Activated CD4-positive, alpha-beta memory T cell treated with anti-CD3 and anti-CD28 coated beads for 36 hours (primary cell): ENCODE data around the gene HCFC1R1. TPM values are rescaled to one million over a fixed set of nuclear protein-coding genes. Genes with fewer than 3 reads are reported as not detected.

Experiments used
- CTCF ChIA-PET: fragments of 350-600 bp; sonication (Branson Sonifier 250); formaldehyde crosslinking; loops from one replicate; lab custom pipeline; 2021; ENCODE audit warnings: antibody characterized with exemption, inconsistent platforms; lab: Charles Lee
- POLR2A ChIA-PET: fragments of 350-600 bp; sonication (Branson Sonifier 250); formaldehyde crosslinking; loops from one replicate; lab custom pipeline; 2021; ENCODE audit warnings: antibody characterized with exemption; lab: Charles Lee
- DNase-seq: peaks from one replicate; pipeline ENCODE4 v3.0.0-alpha.2; 2020
- H3K27ac Mint-ChIP-seq: one replicate; pipeline ENCODE4 v1.8.0; 2021; ENCODE audit warnings: mixed read lengths
- H3K27me3 Mint-ChIP-seq: one replicate; pipeline ENCODE4 v1.8.0; 2021; ENCODE audit warnings: mixed read lengths
- H3K36me3 Mint-ChIP-seq: one replicate; pipeline ENCODE4 v1.8.0; 2021; ENCODE audit warnings: mixed read lengths
- H3K4me1 Mint-ChIP-seq: one replicate; pipeline ENCODE4 v1.8.0; 2021; ENCODE audit warnings: low read depth, mixed read lengths
- H3K4me3 Mint-ChIP-seq: one replicate; pipeline ENCODE4 v1.8.0; 2021; ENCODE audit warnings: mild to moderate bottlenecking, mixed read lengths
- H3K9me3 Mint-ChIP-seq: one replicate; pipeline ENCODE4 v1.8.0; 2021; ENCODE audit warnings: mixed read lengths
- intact Hi-C: fragments of 100-400 bp; cut with micrococcal nuclease; formaldehyde crosslinking; loops from one replicate; pipeline ENCODE4 v1.15.1; 2023
- total RNA-seq, 2 experiments: library from RNA; stranded (reverse); gene quantifications; one replicate each; pipeline ENCODE4 v1.2.3, GENCODE V29; 2021

HCFC1R1 gene
- total RNA-seq, 2 experiments from 2014 or later: 31.8 to 32.8 TPM

DNA sequence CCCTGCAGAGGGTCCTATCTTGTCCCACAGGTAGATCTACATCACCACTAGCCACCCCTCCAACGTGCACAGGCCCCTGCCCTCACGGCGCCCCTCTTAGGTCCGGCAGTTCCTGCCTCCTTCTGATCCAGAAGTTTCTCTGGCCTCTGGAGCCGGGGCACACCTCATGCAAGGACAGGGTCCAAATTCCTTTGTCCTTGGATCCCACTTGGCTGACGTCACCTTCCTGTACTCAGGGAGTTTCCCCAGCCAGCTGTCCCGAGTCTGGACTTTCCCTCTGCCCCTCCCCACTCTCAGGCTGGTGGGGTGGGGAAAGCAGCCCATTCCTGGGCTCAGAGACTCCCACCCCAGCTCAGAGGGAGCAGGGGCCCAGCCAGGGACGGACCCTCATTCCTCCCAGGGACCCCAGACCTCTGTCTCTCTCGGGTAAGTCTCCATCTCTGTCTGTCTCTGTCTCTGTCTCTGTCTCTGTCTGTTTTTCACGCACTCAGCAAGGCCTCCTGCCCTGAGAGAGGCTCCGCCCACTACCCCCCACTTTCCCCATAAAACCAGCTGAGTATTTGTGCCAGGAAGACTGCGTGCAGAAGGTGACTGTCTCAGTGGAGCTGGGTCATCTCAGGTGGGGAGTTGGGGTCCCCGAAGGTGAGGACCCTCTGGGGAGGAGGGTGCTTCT is 41.5 kb upstream of the HCFC1R1 start, which contains the start of gene IL32:
TSS of gene IL32 (plus strand) at position 572 of the 673 bp plus-strand sequence. CDS start 172 bp downstream, outside the sequence.
- Mint-ChIP-seq H3K4me3 (peak within 1 kb of the TSS; percentile 99), H3K36me3 (peaks cover 46% of the 10 kb centered on the region), H3K4me1 (peaks cover 67% of the 10 kb centered on the region), H3K27ac (peak within 1 kb of the TSS; percentile 100), H3K9me3 (no peaks in the 10 kb centered on the region), H3K27me3 (peaks cover 4% of the 10 kb centered on the region)
- ChIA-PET POLR2A (interaction anchor here (0.5 to 6.1 kb wide), 10 partner anchors 11 to 378 kb away, joined by 3 to 89 read pairs (median 4); partner anchors contain the start of genes NAA60, ZNF213, ZNF597 and ZSCAN10), CTCF (interaction anchor here (0.5 to 12.3 kb wide), 10 partner anchors 10 to 109 kb away, joined by 3 to 270 read pairs (median 4); no protein-coding TSS in a partner anchor)
- intact Hi-C loops: loop anchor here (1.0 kb wide), 1 partner anchor 10 kb away; no protein-coding TSS in a partner anchor
- peak; percentile 87 for DNase-seq

DNA sequence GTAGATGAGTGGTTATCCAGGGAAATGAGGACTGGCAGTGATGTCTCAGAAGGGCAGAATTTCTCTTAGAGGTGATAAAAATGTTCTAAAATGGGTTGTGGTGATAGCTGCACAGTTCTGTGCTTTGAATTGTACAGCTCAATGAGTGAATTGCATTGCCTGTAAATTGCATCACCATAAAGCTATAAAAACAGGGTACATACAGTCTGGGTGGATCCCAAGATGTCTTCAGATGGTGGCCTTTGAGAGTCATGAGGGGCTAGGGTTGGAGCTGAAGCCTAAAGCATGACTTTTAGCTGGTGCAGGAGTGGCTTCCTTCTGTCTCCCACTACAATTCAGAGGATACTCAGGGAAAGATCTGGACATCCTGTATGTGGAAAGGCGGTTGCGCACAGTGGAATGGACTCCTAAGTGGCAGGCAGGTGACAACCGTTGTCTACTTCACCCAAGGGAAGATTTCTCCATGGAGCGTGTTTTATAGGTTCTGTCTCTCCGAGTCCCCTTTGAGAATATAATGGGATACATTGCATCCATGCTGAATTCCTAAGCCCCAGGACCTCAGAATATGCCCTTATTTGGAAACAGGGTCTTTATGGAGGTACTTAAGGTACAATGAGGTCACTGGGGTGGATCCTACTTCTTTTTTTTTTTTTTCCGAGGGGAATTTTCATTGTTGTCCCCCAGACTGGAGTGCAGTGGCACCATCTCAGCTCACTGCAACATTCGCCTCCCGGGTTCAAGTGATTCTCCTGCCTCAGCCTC is 40.1 kb upstream of the HCFC1R1 start:
- Mint-ChIP-seq H3K36me3 (peaks cover 34% of the 10 kb centered on the region), H3K27me3 (peaks cover 4% of the 10 kb centered on the region), H3K4me1 (peaks cover 62% of the 10 kb centered on the region), H3K4me3 (peak overlapping the region; percentile 99), H3K9me3 (no peaks in the 10 kb centered on the region), H3K27ac (peak overlapping the region; percentile 100)
- no peak for DNase-seq
- ChIA-PET CTCF (interaction anchor here (0.7 to 12.3 kb wide), 9 partner anchors 14 to 393 kb away, joined by 3 to 270 read pairs (median 4); partner anchors contain the start of gene ZNF213), POLR2A (interaction anchor here (1.9 to 6.1 kb wide), 2 partner anchors 13 to 25 kb away, joined by 4 to 89 read pairs; no protein-coding TSS in a partner anchor)
- intact Hi-C loops: no loop called here

DNA sequence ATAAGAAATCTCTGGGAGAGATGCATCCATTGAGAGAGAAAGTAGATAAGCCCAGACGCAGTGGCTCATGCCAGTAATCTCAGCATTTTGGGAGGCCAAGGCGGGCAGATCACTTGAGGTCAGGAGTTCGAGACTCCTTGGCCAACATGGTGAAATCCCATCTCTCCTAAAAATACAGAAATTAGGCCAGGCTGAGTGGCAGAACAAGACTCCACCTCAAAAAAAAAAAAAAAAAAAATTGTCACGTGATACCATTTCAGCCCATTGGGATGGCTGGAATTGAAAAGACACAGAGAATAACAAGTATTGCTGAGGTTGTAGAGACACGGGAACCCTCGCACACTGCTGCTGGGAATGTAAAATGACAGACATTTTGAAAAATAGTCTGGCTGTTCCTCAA is 38.8 kb upstream of the HCFC1R1 start:
- peak overlapping the region; percentile 100 for H3K27ac Mint-ChIP-seq
- H3K36me3 Mint-ChIP-seq: peaks cover 23% of the 10 kb centered on the region
- DNase-seq: no peak
- no peak overlapping the region for H3K4me3 Mint-ChIP-seq
- no peaks in the 10 kb centered on the region for H3K9me3 Mint-ChIP-seq
- H3K4me1 Mint-ChIP-seq: peaks cover 57% of the 10 kb centered on the region
- ChIA-PET CTCF (interaction anchor here (0.8 to 12.3 kb wide), 6 partner anchors 32 to 104 kb away, joined by 3 to 270 read pairs (median 4); no protein-coding TSS in a partner anchor), POLR2A (no interaction called here)
- intact Hi-C loops: no loop called here
- H3K27me3 Mint-ChIP-seq: peaks cover 4% of the 10 kb centered on the region

DNA sequence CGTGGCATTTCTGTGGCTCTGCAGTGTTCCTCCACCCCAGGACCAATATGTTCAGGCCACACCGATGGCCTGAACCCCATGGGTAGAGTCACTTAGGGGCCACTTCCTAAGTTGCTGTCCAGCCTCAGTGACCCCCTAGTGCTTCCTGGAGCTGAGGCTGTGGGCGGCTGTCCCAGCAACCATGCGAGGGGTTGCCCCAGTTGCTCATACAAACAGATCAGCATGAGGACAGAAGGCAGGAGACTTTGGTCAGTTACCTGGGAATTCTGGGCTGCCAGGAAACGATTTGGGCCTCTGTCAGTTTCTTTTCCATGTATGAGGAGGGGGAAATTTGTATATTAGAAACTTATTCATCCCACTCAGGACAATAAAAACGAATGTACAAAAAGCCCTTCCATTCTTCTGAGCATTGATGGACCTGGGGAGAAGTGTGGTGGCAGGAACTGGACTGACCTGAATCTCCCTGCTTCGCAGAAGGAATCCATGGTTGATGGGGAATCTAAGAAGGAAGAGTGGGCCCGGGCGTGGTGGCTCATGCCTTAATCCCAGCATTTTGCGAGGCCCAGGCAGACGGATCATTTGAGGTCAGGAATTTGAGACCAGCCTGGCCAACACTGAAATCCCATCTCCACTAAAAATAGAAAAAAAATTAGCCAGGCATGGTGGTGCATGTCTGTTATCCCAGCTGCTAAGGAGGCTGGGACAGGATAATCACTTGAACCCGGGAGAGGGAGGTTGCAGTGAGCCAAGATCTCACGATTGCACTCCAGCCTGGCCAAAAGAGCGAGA is 36.8 kb upstream of the HCFC1R1 start:
- intact Hi-C loops: no loop called here
- H3K27me3 Mint-ChIP-seq: peaks cover 1% of the 10 kb centered on the region
- POLR2A ChIA-PET: interaction anchor here (2.3 to 3.0 kb wide), 3 partner anchors 16 to 74 kb away, joined by 14 to 23 read pairs (median 17); partner anchors contain the start of gene ZNF213
- H3K27ac Mint-ChIP-seq: peak overlapping the region; percentile 95
- peak overlapping the region; percentile 79 for H3K4me3 Mint-ChIP-seq
- peaks cover 13% of the 10 kb centered on the region for H3K36me3 Mint-ChIP-seq
- peaks cover 68% of the 10 kb centered on the region for H3K4me1 Mint-ChIP-seq
- peak; percentile 22 for DNase-seq
- CTCF ChIA-PET: interaction anchor here (0.9 to 12.3 kb wide), 13 partner anchors 10 to 108 kb away, joined by 3 to 270 read pairs (median 7); no protein-coding TSS in a partner anchor
- H3K9me3 Mint-ChIP-seq: no peaks in the 10 kb centered on the region

DNA sequence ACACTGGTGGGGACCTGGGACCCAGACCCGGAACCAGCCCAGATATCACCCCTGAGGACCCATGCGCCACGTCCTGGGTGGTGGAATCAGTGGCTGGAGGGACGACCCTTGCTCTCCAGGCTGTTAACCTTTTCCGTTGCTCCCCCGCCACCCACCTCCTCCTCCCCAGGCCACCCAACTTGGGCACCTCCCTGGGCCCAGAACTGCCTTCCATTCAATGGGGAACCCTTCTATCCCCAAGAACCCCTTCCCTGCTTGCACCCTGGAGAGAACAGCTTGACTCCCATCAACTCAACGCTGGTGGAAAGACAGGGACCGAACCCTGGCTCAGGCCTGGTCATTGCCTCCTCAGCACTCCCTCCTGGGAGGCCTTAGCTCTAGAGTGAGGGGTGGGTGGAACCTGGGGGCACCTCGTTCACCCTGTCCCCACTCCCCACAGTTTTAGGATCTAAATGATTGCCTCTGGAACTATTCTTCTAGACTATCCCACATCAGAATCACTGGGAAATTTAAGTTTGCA is 36.0 kb upstream of the HCFC1R1 start:
- peaks cover 69% of the 10 kb centered on the region for H3K4me1 Mint-ChIP-seq

DNA sequence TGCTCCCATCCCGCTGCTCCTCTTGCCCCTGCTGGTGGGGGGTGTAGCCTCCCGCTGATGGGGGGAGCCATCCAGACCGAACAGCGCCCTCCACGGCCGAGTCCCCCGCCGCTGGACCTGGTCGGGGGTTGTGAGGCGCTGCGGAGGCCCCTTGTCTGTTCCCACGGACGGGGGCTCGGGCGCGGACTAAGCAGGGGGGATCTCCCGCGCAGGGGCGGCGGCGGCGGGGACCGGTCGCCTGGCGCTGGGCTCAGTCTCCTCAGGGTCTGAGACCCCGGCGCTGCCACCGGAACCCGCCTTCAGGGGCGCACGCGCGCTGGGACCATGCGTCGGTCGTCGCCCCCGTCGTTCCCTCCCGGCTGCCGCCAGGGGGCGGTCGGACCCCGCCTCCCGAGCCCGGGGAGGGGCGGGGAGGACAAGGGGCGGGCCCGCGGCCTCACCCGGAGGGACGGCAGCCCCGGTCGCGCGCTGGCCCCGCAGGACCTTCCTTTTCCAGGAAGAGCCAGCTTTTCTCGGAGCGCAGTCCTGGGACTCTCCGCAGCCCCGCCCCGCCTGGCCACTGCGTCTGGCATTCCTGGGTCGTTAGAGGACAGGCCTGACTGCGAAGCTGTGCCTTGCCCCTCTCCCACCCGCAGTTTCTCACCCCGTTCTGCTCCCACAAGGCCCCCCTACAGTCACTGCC is 35.4 kb upstream of the HCFC1R1 start:
- CTCF ChIA-PET: interaction anchor here (0.7 to 12.3 kb wide), 44 partner anchors 8 to 123 kb away, joined by 3 to 270 read pairs (median 6); partner anchors contain the start of genes MMP25, TNFRSF12A, ZNF213 and ZSCAN10
- intact Hi-C loops: loop anchor here (1.0 to 2.0 kb wide), 4 partner anchors 16 to 70 kb away; no protein-coding TSS in a partner anchor
- peak; percentile 92 for DNase-seq
- Mint-ChIP-seq H3K4me3 (peak overlapping the region; percentile 91), H3K4me1 (peaks cover 68% of the 10 kb centered on the region), H3K27me3 (no peaks in the 10 kb centered on the region), H3K36me3 (peaks cover 18% of the 10 kb centered on the region), H3K9me3 (no peaks in the 10 kb centered on the region), H3K27ac (peak overlapping the region; percentile 95)
- POLR2A ChIA-PET: interaction anchor here (0.5 to 3.0 kb wide), 11 partner anchors 10 to 91 kb away, joined by 3 to 23 read pairs (median 4); partner anchors contain the start of gene ZNF213

More for the DNA sequence above, 36.0 kb upstream of the HCFC1R1 start:
- H3K36me3 Mint-ChIP-seq: peaks cover 16% of the 10 kb centered on the region
- intact Hi-C loops: loop anchor here (1.0 to 2.0 kb wide), 4 partner anchors 15 to 70 kb away; no protein-coding TSS in a partner anchor
- H3K27ac Mint-ChIP-seq: peak overlapping the region; percentile 95
- POLR2A ChIA-PET: interaction anchor here (0.6 to 3.0 kb wide), 7 partner anchors 11 to 75 kb away, joined by 3 to 23 read pairs (median 4); partner anchors contain the start of gene ZNF213
- CTCF ChIA-PET: interaction anchor here (0.7 to 12.3 kb wide), 24 partner anchors 9 to 109 kb away, joined by 3 to 270 read pairs (median 7); partner anchors contain the start of genes ZNF213 and ZSCAN10
- no peaks in the 10 kb centered on the region for H3K27me3 Mint-ChIP-seq
- no peaks in the 10 kb centered on the region for H3K9me3 Mint-ChIP-seq
- peak overlapping the region; percentile 79 for H3K4me3 Mint-ChIP-seq
- DNase-seq: no peak

DNA sequence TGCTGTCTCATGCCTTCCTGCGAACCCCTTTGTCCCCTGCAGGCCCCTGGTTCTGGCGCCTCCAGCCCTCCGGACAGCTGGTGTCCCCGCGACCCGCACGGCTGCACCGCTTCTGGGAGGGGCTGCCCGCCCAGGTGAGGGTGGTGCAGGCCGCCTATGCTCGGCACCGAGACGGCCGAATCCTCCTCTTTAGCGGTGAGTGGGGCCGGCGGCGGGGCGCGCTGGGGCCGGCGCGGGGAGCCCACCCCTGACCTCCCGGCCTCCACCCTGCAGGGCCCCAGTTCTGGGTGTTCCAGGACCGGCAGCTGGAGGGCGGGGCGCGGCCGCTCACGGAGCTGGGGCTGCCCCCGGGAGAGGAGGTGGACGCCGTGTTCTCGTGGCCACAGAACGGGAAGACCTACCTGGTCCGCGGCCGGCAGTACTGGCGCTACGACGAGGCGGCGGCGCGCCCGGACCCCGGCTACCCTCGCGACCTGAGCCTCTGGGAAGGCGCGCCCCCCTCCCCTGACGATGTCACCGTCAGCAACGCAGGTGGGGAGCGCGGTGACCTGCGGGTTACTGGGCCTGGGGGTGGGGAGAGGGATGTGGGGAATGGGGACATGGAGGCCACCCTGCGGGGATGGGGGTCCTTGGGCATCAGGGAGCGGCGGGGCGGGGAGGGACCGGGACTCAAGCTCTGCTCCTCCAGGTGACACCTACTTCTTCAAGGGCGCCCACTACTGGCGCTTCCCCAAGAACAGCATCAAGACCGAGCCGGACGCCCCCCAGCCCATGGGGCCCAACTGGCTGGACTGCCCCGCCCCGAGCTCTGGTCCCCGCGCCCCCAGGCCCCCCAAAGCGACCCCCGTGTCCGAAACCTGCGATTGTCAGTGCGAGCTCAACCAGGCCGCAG is 34.6 kb upstream of the HCFC1R1 start:
- ChIA-PET CTCF (interaction anchor here (0.8 to 12.3 kb wide), 39 partner anchors 9 to 124 kb away, joined by 3 to 270 read pairs (median 6); partner anchors contain the start of genes HCFC1R1, MMP25, THOC6 and TNFRSF12A), POLR2A (interaction anchor here (0.8 to 3.0 kb wide), 8 partner anchors 10 to 92 kb away, joined by 3 to 23 read pairs (median 4); partner anchors contain the start of gene ZNF213)
- Mint-ChIP-seq H3K4me1 (peaks cover 63% of the 10 kb centered on the region), H3K9me3 (no peaks in the 10 kb centered on the region), H3K27me3 (no peaks in the 10 kb centered on the region), H3K27ac (peak overlapping the region; percentile 79), H3K4me3 (peak overlapping the region; percentile 91), H3K36me3 (peaks cover 23% of the 10 kb centered on the region)
- intact Hi-C loops: loop anchor here (1.0 to 2.0 kb wide), 4 partner anchors 16 to 71 kb away; no protein-coding TSS in a partner anchor
- DNase-seq: peak; percentile 73

DNA sequence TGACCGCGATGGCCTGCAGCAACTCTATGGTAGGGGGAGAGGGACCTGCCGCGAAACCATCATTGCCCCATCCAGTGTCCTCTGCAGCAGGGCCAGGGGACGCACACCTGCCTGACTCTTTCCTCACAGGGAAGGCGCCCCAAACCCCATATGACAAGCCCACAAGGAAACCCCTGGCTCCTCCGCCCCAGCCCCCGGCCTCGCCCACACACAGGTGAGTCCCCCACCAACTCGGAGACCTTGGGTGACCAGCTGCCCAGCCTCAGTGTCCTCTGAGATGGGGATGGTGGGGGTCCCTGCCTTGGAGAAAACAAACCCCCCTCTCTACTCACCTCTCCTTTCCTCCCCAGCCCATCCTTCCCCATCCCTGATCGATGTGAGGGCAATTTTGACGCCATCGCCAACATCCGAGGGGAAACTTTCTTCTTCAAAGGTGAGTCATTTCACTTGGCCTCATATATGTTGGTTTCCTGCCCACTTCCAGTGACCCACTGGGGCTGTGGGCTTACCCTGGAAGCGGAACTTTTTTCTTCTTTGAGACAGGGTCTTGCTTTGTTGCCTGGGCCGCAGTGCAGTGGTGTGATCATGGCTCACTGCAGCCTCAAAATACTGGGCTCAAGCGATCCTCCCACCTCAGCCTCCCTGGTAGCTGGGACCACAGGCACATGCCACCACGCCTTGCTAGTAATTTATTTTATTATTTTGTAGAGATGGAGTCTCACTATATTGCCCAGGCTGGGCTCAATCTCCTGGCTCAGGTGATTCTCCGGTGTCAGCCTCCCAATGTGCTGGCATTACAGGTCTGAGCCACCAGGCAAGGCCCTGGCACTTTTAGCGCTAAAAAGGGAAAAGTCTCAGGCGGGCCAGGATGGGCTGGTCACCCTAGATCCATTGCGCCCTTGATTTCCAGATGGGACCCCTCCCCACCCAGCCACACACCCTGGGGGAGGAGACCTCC is 33.7 kb upstream of the HCFC1R1 start:
- Mint-ChIP-seq H3K27ac (peak overlapping the region; percentile 80), H3K27me3 (no peaks in the 10 kb centered on the region), H3K36me3 (peaks cover 23% of the 10 kb centered on the region), H3K4me1 (peaks cover 55% of the 10 kb centered on the region), H3K4me3 (peak overlapping the region; percentile 91), H3K9me3 (no peaks in the 10 kb centered on the region)
- POLR2A ChIA-PET: interaction anchor here (1.8 to 3.0 kb wide), 3 partner anchors 9 to 72 kb away, joined by 4 to 23 read pairs (median 17); no protein-coding TSS in a partner anchor
- DNase-seq: peak; percentile 39
- CTCF ChIA-PET: interaction anchor here (1.0 to 12.3 kb wide), 17 partner anchors 10 to 111 kb away, joined by 3 to 270 read pairs (median 7); partner anchors contain the start of genes HCFC1R1, THOC6 and ZNF213
- intact Hi-C loops: loop anchor here (2.0 kb wide), 1 partner anchor 17 kb away; no protein-coding TSS in a partner anchor
